IMR-90 (cell line): ENCODE data around the gene VAT1. TPM values are rescaled to one million over a fixed set of nuclear protein-coding genes. Genes with fewer than 3 reads are reported as not detected.

Source experiments
- ATAC-seq: fragments of 200-7000 bp; cut with Tn5 transposase; 2 replicates; pipeline ENCODE4 v1.9.1; 2020; ENCODE audit warnings: low read depth, mild to moderate bottlenecking, moderate library complexity
- BruUV-seq: library from RNA; stranded (reverse); fragments of 400-500 nt; replicated peaks from 2 replicates; lab custom pipeline; 2021; lab: Mats Ljungman, UMichigan
- CTCF ChIA-PET: fragments of 300-600 bp; formaldehyde crosslinking; extraction: SDS; loops from one replicate; lab custom pipeline; 2021; ENCODE audit warnings: antibody characterized with exemption; lab: Yijun Ruan, JAX
- POLR2A ChIA-PET: fragments of 300-600 bp; sonication (Branson Sonifier 250); formaldehyde crosslinking; loops from one replicate; lab custom pipeline; 2022; ENCODE audit warnings: antibody characterized with exemption; ENCODE audit not compliant: unreplicated experiment; lab: Charles Lee
- DNase-seq: peaks from one replicate; pipeline ENCODE4 v3.0.0; 2013
- H2AFZ ChIP-seq: replicated peaks from 2 replicates; pipeline ENCODE3; 2013; ENCODE audit warnings: low read length, mild to moderate bottlenecking; ENCODE audit not compliant: poor library complexity
- H2AK5ac ChIP-seq: 2 replicates; pipeline ENCODE4 v1.6.1; 2013; ENCODE audit warnings: low read depth, low read length, inconsistent platforms
- H2AK9ac ChIP-seq: replicated peaks from 2 replicates; pipeline ENCODE3; 2013; ENCODE audit warnings: mild to moderate bottlenecking, low read depth, low read length, moderate library complexity; ENCODE audit not compliant: poor library complexity
- H2BK120ac ChIP-seq: 2 replicates; pipeline ENCODE4 v1.6.1; 2013; ENCODE audit warnings: low read depth, low read length, inconsistent platforms
- H2BK15ac ChIP-seq: 3 replicates; pipeline ENCODE4 v1.6.1; 2013; ENCODE audit warnings: low read depth, low read length, inconsistent platforms
- H2BK20ac ChIP-seq: 2 replicates; pipeline ENCODE4 v1.6.1; 2013; ENCODE audit warnings: low read depth, mild to moderate bottlenecking, inconsistent platforms, low read length, moderate library complexity
- H2BK5ac ChIP-seq: 2 replicates; pipeline ENCODE4 v1.6.1; 2013; ENCODE audit warnings: mild to moderate bottlenecking, low read depth, low read length, inconsistent platforms; ENCODE audit not compliant: poor library complexity, severe bottlenecking
- H3K14ac ChIP-seq: replicated peaks from 2 replicates; pipeline ENCODE4 v1.6.1; 2013; ENCODE audit warnings: low read depth, low read length, inconsistent platforms
- H3K18ac ChIP-seq: 2 replicates; pipeline ENCODE4 v1.6.1; 2013; ENCODE audit warnings: low read depth, low read length, control low read depth
- H3K23ac ChIP-seq: 2 replicates; pipeline ENCODE4 v1.6.1; 2013; ENCODE audit warnings: low read depth, low read length, inconsistent platforms
- H3K27ac ChIP-seq: 2 replicates; pipeline ENCODE4 v1.5.1; 2013; ENCODE audit warnings: mild to moderate bottlenecking, control low read depth, low read length; ENCODE audit not compliant: insufficient read depth
- H3K27me3 ChIP-seq: 2 replicates; pipeline ENCODE4 v1.6.1; 2013; ENCODE audit warnings: low read length; ENCODE audit not compliant: control insufficient read depth, insufficient read depth
- H3K36me3 ChIP-seq: 2 replicates; pipeline ENCODE4 v1.6.1; 2013; ENCODE audit warnings: low read length, mixed read lengths; ENCODE audit not compliant: control insufficient read depth, insufficient read depth
- H3K4ac ChIP-seq: 2 replicates; pipeline ENCODE4 v1.6.1; 2013; ENCODE audit warnings: low read depth, low read length, inconsistent platforms
- H3K4me1 ChIP-seq: 2 replicates; pipeline ENCODE4 v1.6.1; 2013; ENCODE audit warnings: low read length, mixed read lengths; ENCODE audit not compliant: control insufficient read depth, insufficient read depth
- H3K4me2 ChIP-seq: 2 replicates; pipeline ENCODE4 v1.6.1; 2013; ENCODE audit warnings: low read depth, mild to moderate bottlenecking, control low read depth, low read length, moderate library complexity
- H3K4me3 ChIP-seq: 2 replicates; pipeline ENCODE4 v1.5.1; 2013; ENCODE audit warnings: low read depth, mild to moderate bottlenecking, control low read depth, low read length, moderate library complexity; ENCODE audit not compliant: insufficient read depth
- H3K56ac ChIP-seq: 2 replicates; pipeline ENCODE4 v1.6.1; 2013; ENCODE audit warnings: low read length, inconsistent platforms; ENCODE audit not compliant: insufficient read depth; ENCODE audit errors: extremely low read depth
- H3K79me1 ChIP-seq, 2 experiments: 2 replicates each; pipeline ENCODE4 v1.6.1; 2013; ENCODE audit warnings: low read length in 2 of 2, inconsistent platforms in 1 of 2, low read depth in 1 of 2
- H3K9ac ChIP-seq: 2 replicates; pipeline ENCODE4 v1.6.1; 2013; ENCODE audit warnings: low read depth, low read length, control low read depth
- H3K9me1 ChIP-seq: 2 replicates; pipeline ENCODE4 v1.6.1; 2013; ENCODE audit warnings: low read length, inconsistent platforms; ENCODE audit not compliant: insufficient read depth
- H3K9me3 ChIP-seq: 2 replicates; pipeline ENCODE4 v1.6.1; 2013; ENCODE audit warnings: low read length; ENCODE audit not compliant: control insufficient read depth, insufficient read depth
- H4K20me1 ChIP-seq: 2 replicates; pipeline ENCODE4 v1.6.1; 2013; ENCODE audit warnings: low read length, inconsistent platforms; ENCODE audit not compliant: insufficient read depth
- H4K5ac ChIP-seq: 2 replicates; pipeline ENCODE4 v1.6.1; 2013; ENCODE audit warnings: mild to moderate bottlenecking, low read depth, low read length, control low read depth
- H4K8ac ChIP-seq, 2 experiments: 2 replicates each; pipeline ENCODE4 v1.6.1; 2013; ENCODE audit warnings: low read depth in 2 of 2, low read length in 2 of 2, control low read depth in 1 of 2, inconsistent platforms in 1 of 2
- H4K91ac ChIP-seq: 2 replicates; pipeline ENCODE4 v1.6.1; 2013; ENCODE audit warnings: low read depth, low read length, inconsistent platforms; ENCODE audit not compliant: insufficient read depth
- CEBPB ChIP-seq: IDR thresholded peaks from 2 replicates; pipeline ENCODE4 v1.6.1; 2012; ENCODE audit warnings: low read depth, low read length, improper control_type of control experiment
- CTCF ChIP-seq: conservative IDR thresholded peaks from 2 replicates; pipeline ENCODE4 v1.5.1; 2012; ENCODE audit warnings: mild to moderate bottlenecking, low read depth, low read length, improper control_type of control experiment
- MAZ ChIP-seq: IDR thresholded peaks from 2 replicates; pipeline ENCODE4 v1.6.1; 2012; ENCODE audit warnings: low read depth, mild to moderate bottlenecking, low read length, improper control_type of control experiment, moderate library complexity, borderline replicate concordance
- MXI1 ChIP-seq: IDR thresholded peaks from 2 replicates; pipeline ENCODE4 v1.6.1; 2012; ENCODE audit warnings: low read depth, mild to moderate bottlenecking, low read length, moderate library complexity, borderline replicate concordance
- POLR2A ChIP-seq: IDR thresholded peaks from 2 replicates; pipeline ENCODE4 v1.6.1; 2012; ENCODE audit warnings: mild to moderate bottlenecking, low read depth, low read length
- RFX5 ChIP-seq: IDR thresholded peaks from 2 replicates; pipeline ENCODE4 v1.8.0; 2012; ENCODE audit warnings: low read depth, mild to moderate bottlenecking, low read length, moderate library complexity
- SMC3 ChIP-seq: fragments of 150-350 bp; IDR thresholded peaks from 2 replicates; pipeline ENCODE4 v1.6.1; 2016; ENCODE audit warnings: low read depth, mild to moderate bottlenecking, antibody characterized with exemption, low read length, moderate library complexity
- WGBS, 2 experiments: methylation state at CpG; one replicate each; pipeline versions ENCODE4 v1.1.5 to v1.1.7; 2013; ENCODE audit warnings: missing lambda C conversion rate in 2 of 2; ENCODE audit not compliant: insufficient read length in 1 of 2; ENCODE audit errors: extremely low coverage in 2 of 2; 5-methylcytosine and 5-hydroxymethylcytosine counted together
- dilution Hi-C: fragments of 300-500 bp; cut with HindIII; formaldehyde crosslinking; loops from one replicate; pipeline ENCODE4 v1.14.3; 2018; ENCODE audit warnings: low sequenced_read_pairs; ENCODE audit not compliant: unreplicated experiment
- in situ Hi-C: fragments of 300-500 bp; cut with MboI; formaldehyde crosslinking; loops from 3 replicates; pipeline ENCODE4 v1.14.3; 2019; ENCODE audit warnings: low sequenced_read_pairs, inconsistent platforms, mixed read lengths
- intact Hi-C: fragments of 100-400 bp; cut with micrococcal nuclease; formaldehyde crosslinking; loops from 2 replicates; pipeline ENCODE4 v1.10.0; 2022
- polyA plus RNA-seq, 3 experiments: library from polyadenylated mRNA; depleted of rRNA; stranded (reverse); fragments of >200 nt; gene quantifications; 2 replicates each; pipeline ENCODE4 v1.2.3, GENCODE V29; 2012; ENCODE audit warnings: low replicate concordance in 1 of 3
- total RNA-seq: library from RNA; depleted of rRNA; stranded (reverse); fragments of >200 nt; gene quantifications from 2 replicates; pipeline ENCODE4 v1.2.3, GENCODE V29; 2012

Gene VAT1
- total and polyA plus RNA-seq, 2 of the 4 experiments (the other 2 are of a cell fraction): 97.3 to 101 TPM

- peaks cover 1% of the 10 kb centered on the region; the same call in 1 of the 2 replicates for H3K36me3 ChIP-seq
- intact Hi-C loops (no loop called here), dilution Hi-C loops (no loop called here), in situ Hi-C loops (loop anchor here (25.0 kb wide), 1 partner anchor 382 kb away; no protein-coding TSS in a partner anchor)
- peak within 1 kb of the TSS; percentile 81 for H3K14ac ChIP-seq
- BruUV-seq: no TSS peak
- peak within 1 kb of the TSS; percentile 99 for H2AK9ac ChIP-seq
- H2AK5ac ChIP-seq: peak within 1 kb of the TSS; percentile 88
- H3K4me3 ChIP-seq: peak within 1 kb of the TSS; percentile 76
- peak within 1 kb of the TSS; percentile 95 for H3K56ac ChIP-seq
- H3K27ac ChIP-seq: peak within 1 kb of the TSS; percentile 74
- POLR2A ChIA-PET: interaction anchor here (2.0 kb wide), 1 partner anchor 18 kb away, joined by 6 read pairs; the partner anchor contains the start of gene RPL27
- peaks cover 10% of the 10 kb centered on the region; the same call in 1 of the 2 replicates for H4K20me1 ChIP-seq
- peak within 1 kb of the TSS; percentile 89 for H4K91ac ChIP-seq
- peak within 1 kb of the TSS; percentile 93 for H2BK15ac ChIP-seq
- H3K23ac ChIP-seq: peak within 1 kb of the TSS; percentile 92
- CTCF ChIA-PET: no interaction called here
- peak within 1 kb of the TSS; percentile 60 for H2BK5ac ChIP-seq
- peak within 1 kb of the TSS; percentile 88 to 96 for H4K8ac ChIP-seq
- H3K27me3 ChIP-seq: no peaks in the 10 kb centered on the region
- WGBS, 2 experiments: 1% methylated on average over 15 of the region's 39 CpGs; no CpG with 5 or more reads in 1 of the 2 experiments
- H3K4ac ChIP-seq: peak within 1 kb of the TSS; percentile 88
- TF ChIP-seq CEBPB (no peak), RFX5 (no peak), POLR2A (peak; percentile 5; the same call in 1 of the 2 replicates), MXI1 (peak; percentile 86; the same call in 1 of the 2 replicates), MAZ (peak; percentile 65), CTCF (no peak), SMC3 (no peak)
- ATAC-seq (peak; percentile 93), DNase-seq (peak; percentile 73)
- peak within 1 kb of the TSS; percentile 50; the same call in 1 of the 2 replicates for H2BK20ac ChIP-seq
- H3K9ac ChIP-seq: peak within 1 kb of the TSS; percentile 76
- peak within 1 kb of the TSS; percentile 99 for H2AFZ ChIP-seq
- peak within 1 kb of the TSS; percentile 74 for H2BK120ac ChIP-seq
- H3K79me1 ChIP-seq: peaks cover 0 to 53% of the 10 kb centered on the region in 2 experiments; a peak in 3 of 4 replicates
- H3K18ac ChIP-seq: peak within 1 kb of the TSS; percentile 73
- peaks cover 18% of the 10 kb centered on the region for H3K9me1 ChIP-seq
- peak within 1 kb of the TSS; percentile 99 for H3K4me2 ChIP-seq
- H3K4me1 ChIP-seq: peaks cover 6% of the 10 kb centered on the region
- H3K9me3 ChIP-seq: no peaks in the 10 kb centered on the region
- peak within 1 kb of the TSS; percentile 74 for H4K5ac ChIP-seq
Measured at GRCh38 chr17:42980274-42980765, 41.9 kb downstream of the VAT1 start, which contains the start of gene RUNDC1. Gene RUNDC1 (plus strand): TSS chr17:42980565. CDS start chr17:42980577, 12 bp downstream.
